Aorta (tissue), 5 donors: ENCODE results near the gene LHFPL2. TPM values are rescaled to one million over a fixed set of nuclear protein-coding genes. Genes with fewer than 3 reads are reported as not detected.

ENCODE experiments used
- ATAC-seq: fragments of 200-7000 bp; cut with Tn5 transposase; one replicate; pipeline ENCODE4 v1.9.1; 2022; ENCODE audit warnings: moderate library complexity; ENCODE audit not compliant: low FRiP score
- DNase-seq, 2 donors: peaks; one replicate each; pipeline ENCODE4 v3.0.0-alpha.2; 2020
- H3K27ac ChIP-seq, 2 donors: one replicate each; pipeline ENCODE4 v1.5.1; 2013; ENCODE audit warnings: low read length in 2 of 2, mild to moderate bottlenecking in 2 of 2, moderate library complexity in 2 of 2, control low read depth in 1 of 2, inconsistent platforms in 1 of 2, low read depth in 1 of 2
- H3K27me3 ChIP-seq, 2 donors: one replicate each; pipeline ENCODE4 v1.6.1; 2013; ENCODE audit warnings: control low read depth in 1 of 2, low read length in 1 of 2, mild to moderate bottlenecking in 1 of 2, moderate library complexity in 1 of 2; ENCODE audit not compliant: insufficient read depth in 2 of 2, control insufficient read depth in 1 of 2
- H3K36me3 ChIP-seq, 2 donors: one replicate each; pipeline ENCODE4 v1.6.1; 2013; ENCODE audit warnings: control low read depth in 1 of 2, low read length in 1 of 2, mild to moderate bottlenecking in 1 of 2; ENCODE audit not compliant: insufficient read depth in 2 of 2, control insufficient read depth in 1 of 2
- H3K4me1 ChIP-seq, 2 donors: one replicate each; pipeline ENCODE4 v1.6.1; 2013; ENCODE audit warnings: low read length in 2 of 2, control low read depth in 1 of 2, mild to moderate bottlenecking in 1 of 2, moderate library complexity in 1 of 2; ENCODE audit not compliant: insufficient read depth in 2 of 2, control insufficient read depth in 1 of 2
- H3K4me3 ChIP-seq, 2 donors: one replicate each; pipeline ENCODE4 v1.5.1; 2013; ENCODE audit warnings: low read length in 2 of 2, control low read depth in 1 of 2, mild to moderate bottlenecking in 1 of 2
- H3K9me3 ChIP-seq: one replicate; pipeline ENCODE4 v1.6.1; 2013; ENCODE audit warnings: mild to moderate bottlenecking, low read length; ENCODE audit not compliant: control insufficient read depth
- WGBS, 2 donors: extraction: QIAGEN DNeasy Blood & Tissue Kit; methylation state at CpG; one replicate each; pipeline ENCODE4 v1.1.7; 2013; 5-methylcytosine and 5-hydroxymethylcytosine counted together
- intact Hi-C, 2 donors: fragments of 100-400 bp; cut with DNase I; formaldehyde crosslinking; loops; one replicate each; pipeline versions ENCODE4 v1.14.2 to v1.15.0; 2022
- polyA plus RNA-seq, 2 donors: library from polyadenylated mRNA; stranded (reverse); fragments of 200-250 nt; gene quantifications; one replicate each; pipeline ENCODE4 v1.2.3, GENCODE V29; 2013
- total RNA-seq, 2 donors: library from RNA; stranded (reverse); fragmentation: NEBNext Ultra II Directional; extraction: Animal tissue kit (Norgen Biotek cat#: 25700); gene quantifications; one replicate each; pipeline ENCODE4 v1.2.1, GENCODE V29; 2021
- donor health status: healthy with polysubstance abuse.
- donor health status: Bipolar disorder and iron deficiency.
- donor health status: DM: no; HTN: no; CAD: no.
- donor health status: DM: no; HTN: no; CAD: no.
- donor health status: DM: yes; HTN: yes; CAD: no.

LHFPL2 gene
- total and polyA plus RNA-seq, 4 donors, result 16.4 to 43.1 (median 29.3) TPM

- Histone ChIP-seq H3K27me3 (no peaks in the 10 kb centered on the region), H3K4me3 (no peak overlapping the region), H3K9me3 (no peaks in the 10 kb centered on the region), H3K4me1 (no peaks in the 10 kb centered on the region), H3K36me3 (no peaks in the 10 kb centered on the region), H3K27ac (no peak overlapping the region)
- intact Hi-C loops, result loop anchor here (5.0 to 10.0 kb wide), 7 partner anchors 51 to 424 kb away; partner anchors contain the start of gene LHFPL2 (in 1 of the 2)
- DNase-seq, result no peak
- ATAC-seq, result no peak
- 27 to 35% methylated on average over 5 of the region's 5 CpGs for whole genome bisulfite sequencing, 2 donors
These were observed 110.8 kb downstream of the LHFPL2 start for GRCh38 chr5:78537821-78538220.

GRCh38 chr5:78537411-78537810 lies 111.2 kb downstream of the LHFPL2 start:
- 3 to 11% methylated on average over 5 of the region's 5 CpGs for WGBS, 2 donors
- no peak for ATAC-seq
- Histone ChIP-seq H3K36me3 (no peaks in the 10 kb centered on the region), H3K9me3 (no peaks in the 10 kb centered on the region), H3K4me1 (no peaks in the 10 kb centered on the region), H3K27ac (no peak overlapping the region), H3K27me3 (no peaks in the 10 kb centered on the region), H3K4me3 (no peak overlapping the region)
- intact Hi-C loops, result loop anchor here (5.0 to 10.0 kb wide), 7 partner anchors 50 to 425 kb away; partner anchors contain the start of gene LHFPL2 (in 1 of the 2)
- DNase-seq, result no peak

GRCh38 chr5:78536661-78537196 lies 111.8 kb downstream of the LHFPL2 start:
- DNase-seq (no peak), ATAC-seq (no peak)
- 67 to 69% methylated on average over 7 of the region's 7 CpGs for WGBS, 2 donors
- H3K27ac ChIP-seq, result no peak overlapping the region
- H3K36me3 ChIP-seq, result no peaks in the 10 kb centered on the region
- H3K4me1 ChIP-seq, result no peaks in the 10 kb centered on the region
- intact Hi-C loops, result loop anchor here (5.0 to 10.0 kb wide), 7 partner anchors 49 to 426 kb away; partner anchors contain the start of gene LHFPL2 (in 1 of the 2)
- no peaks in the 10 kb centered on the region for H3K27me3 ChIP-seq
- no peak overlapping the region for H3K4me3 ChIP-seq
- H3K9me3 ChIP-seq, result no peaks in the 10 kb centered on the region

DNA sequence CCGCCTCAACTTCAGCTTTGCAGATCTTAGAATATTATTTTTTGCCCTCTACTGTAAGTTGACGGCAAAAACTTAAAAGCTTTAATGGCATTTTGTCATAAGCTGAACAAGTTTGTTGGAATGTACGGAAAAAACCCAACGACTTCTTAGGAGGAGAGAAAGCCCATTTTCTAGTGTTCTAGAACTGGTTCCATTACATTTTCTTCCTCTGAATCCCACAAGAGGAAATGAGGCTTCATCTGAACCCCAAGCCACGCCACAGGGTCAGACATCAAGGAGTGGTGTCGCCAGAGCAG lies 113.7 kb downstream of the LHFPL2 start:
- no peak for DNase-seq
- Histone ChIP-seq H3K9me3 (no peaks in the 10 kb centered on the region), H3K27me3 (no peaks in the 10 kb centered on the region), H3K4me3 (no peak overlapping the region), H3K4me1 (no peaks in the 10 kb centered on the region), H3K36me3 (no peaks in the 10 kb centered on the region), H3K27ac (peak overlapping the region; percentile 94 to 97)
- intact Hi-C loops, result loop anchor here (5.0 to 10.0 kb wide), 8 partner anchors 38 to 427 kb away; partner anchors contain the start of gene LHFPL2 (in 1 of the 2)
- no peak for ATAC-seq
- 35 to 37% methylated on average over 6 of the region's 6 CpGs for WGBS, 2 donors

DNA sequence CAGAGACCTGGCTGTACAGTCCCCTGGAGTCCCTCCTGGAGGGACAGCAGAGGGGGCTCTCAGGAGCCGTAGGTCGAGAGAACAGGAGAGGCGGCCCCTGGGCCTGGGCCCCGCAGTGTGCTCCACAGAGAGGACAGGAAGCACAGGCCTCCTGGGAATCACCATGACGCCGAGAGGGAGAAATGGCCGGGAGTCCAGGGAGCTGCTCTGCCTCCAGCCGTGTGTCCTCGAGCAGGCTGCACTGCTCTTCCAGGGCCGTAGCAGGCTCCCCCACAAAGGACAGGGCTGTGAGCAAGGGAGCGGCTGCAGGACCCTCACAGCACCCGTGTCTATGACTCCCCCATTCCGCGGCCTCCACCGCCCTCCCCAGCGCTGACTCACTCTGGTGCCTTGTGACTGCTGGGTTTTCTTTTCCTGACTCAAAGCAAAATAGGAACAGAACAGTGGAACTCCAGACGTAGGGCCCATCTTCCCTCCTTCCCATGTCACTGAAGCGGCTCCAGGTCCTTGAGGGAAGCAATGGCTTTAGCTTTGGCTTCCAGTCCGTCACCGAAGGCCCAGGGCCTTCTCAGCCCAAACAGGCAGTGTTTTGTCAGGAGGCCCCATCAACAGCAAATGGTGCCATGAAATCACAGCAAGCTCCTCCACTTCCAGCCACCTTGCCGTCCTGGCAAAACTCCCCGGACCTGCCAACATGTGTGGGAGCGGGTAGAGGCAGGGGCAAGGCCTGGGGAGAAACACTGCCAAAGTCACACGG lies 114.2 kb downstream of the LHFPL2 start:
- intact Hi-C loops, result loop anchor here (5.0 to 10.0 kb wide), 4 partner anchors 37 to 370 kb away; no protein-coding TSS in a partner anchor
- peak; percentile 83 for ATAC-seq
- H3K36me3 ChIP-seq, result no peaks in the 10 kb centered on the region
- no peaks in the 10 kb centered on the region for H3K4me1 ChIP-seq
- H3K9me3 ChIP-seq, result no peaks in the 10 kb centered on the region
- H3K4me3 ChIP-seq, result no peak overlapping the region
- H3K27ac ChIP-seq, result peak overlapping the region; percentile 94 to 97
- WGBS, 2 donors, result 10 to 19% methylated on average over 24 of the region's 24 CpGs
- H3K27me3 ChIP-seq, result no peaks in the 10 kb centered on the region
- DNase-seq, result peak; percentile 88 to 91

- H3K27ac ChIP-seq, result peak overlapping the region in 1 of 2 donors; percentile 97
- H3K36me3 ChIP-seq, result no peaks in the 10 kb centered on the region
- no peaks in the 10 kb centered on the region for H3K9me3 ChIP-seq
- no peak overlapping the region for H3K4me3 ChIP-seq
- 74 to 79% methylated on average over 3 of the region's 3 CpGs for WGBS, 2 donors
- no peak for ATAC-seq
- no peaks in the 10 kb centered on the region for H3K4me1 ChIP-seq
- intact Hi-C loops, result loop anchor here (5.0 to 10.0 kb wide), 4 partner anchors 36 to 371 kb away; no protein-coding TSS in a partner anchor
- no peaks in the 10 kb centered on the region for H3K27me3 ChIP-seq
- DNase-seq, result no peak
These were observed 115.2 kb downstream of the LHFPL2 start for GRCh38 chr5:78533356-78533755.

DNA sequence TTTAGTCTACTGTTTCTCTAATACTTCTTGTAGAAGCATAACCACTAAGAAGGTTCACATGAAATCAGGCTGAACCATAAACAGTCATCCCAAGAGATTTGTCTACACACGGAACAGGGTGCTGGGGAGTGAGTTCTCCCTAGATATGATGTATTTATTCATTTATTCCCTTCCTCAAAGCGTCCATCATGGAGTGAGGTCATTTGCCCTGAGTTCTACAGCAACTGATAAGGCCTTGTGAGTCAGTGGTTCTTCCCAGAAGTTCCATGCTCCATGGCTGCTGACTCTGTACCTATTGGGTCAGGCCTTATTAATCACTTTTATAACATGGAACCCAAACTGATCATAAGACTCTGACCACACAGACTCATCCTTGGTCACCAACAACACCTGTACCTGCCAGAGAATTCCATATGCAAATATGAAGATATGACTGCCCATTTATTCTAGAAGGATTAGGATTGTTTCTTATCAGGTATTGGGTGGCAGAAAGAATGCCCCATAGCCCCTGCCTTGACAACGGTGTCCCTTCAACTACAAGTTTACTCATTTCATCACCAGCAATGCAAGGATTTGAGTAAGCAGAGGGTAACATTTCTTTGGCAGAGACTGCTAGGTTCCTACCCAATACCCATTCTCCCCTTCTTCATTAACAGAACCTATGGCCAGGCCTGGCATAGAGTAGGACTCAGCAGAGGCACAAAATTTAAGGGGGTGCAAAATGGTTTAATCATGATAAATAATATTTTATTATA lies 118.1 kb downstream of the LHFPL2 start:
- Histone ChIP-seq H3K36me3 (no peaks in the 10 kb centered on the region), H3K27me3 (no peaks in the 10 kb centered on the region), H3K4me3 (no peak overlapping the region), H3K4me1 (peaks cover 0 to 5% of the 10 kb centered on the region in 2 donors), H3K27ac (peak overlapping the region in 1 of 2 donors; percentile 21), H3K9me3 (no peaks in the 10 kb centered on the region)
- ATAC-seq (no peak), DNase-seq (no peak)
- WGBS, 2 donors, result 17 to 22% methylated on average over 3 of the region's 3 CpGs
- intact Hi-C loops, result loop anchor here (5.0 to 10.0 kb wide), 4 partner anchors 33 to 374 kb away; no protein-coding TSS in a partner anchor

- 83 to 84% methylated on average over 3 of the region's 3 CpGs for WGBS, 2 donors
These were observed 120.6 kb downstream of the LHFPL2 start for GRCh38 chr5:78527925-78528324.

More at GRCh38 chr5:78527925-78528324, 120.6 kb downstream of the LHFPL2 start:
- intact Hi-C loops, result loop anchor here in 1 of 2 donors (10.0 kb wide), 1 partner anchor 217 kb away; no protein-coding TSS in a partner anchor
- Histone ChIP-seq H3K27me3 (no peaks in the 10 kb centered on the region), H3K4me1 (peaks cover 0 to 9% of the 10 kb centered on the region in 2 donors), H3K9me3 (no peaks in the 10 kb centered on the region), H3K27ac (peak overlapping the region in 1 of 2 donors; percentile 60), H3K4me3 (no peak overlapping the region), H3K36me3 (no peaks in the 10 kb centered on the region)
- ATAC-seq, result no peak
- DNase-seq, result no peak
